Esophagus (tissue), 2 donors: Measurements from ENCODE around the gene MUC15. TPM values are rescaled to one million over a fixed set of nuclear protein-coding genes. Genes with fewer than 3 reads are reported as not detected.
A peak's percentile ranks its signal among the peaks of the same experiment; 100 is the strongest.

Source experiments
- H3K27ac ChIP-seq, 2 donors: one replicate each; pipeline ENCODE4 v1.5.1; 2013; ENCODE audit warnings: low read depth in 2 of 2, mild to moderate bottlenecking in 2 of 2, inconsistent platforms in 1 of 2, low read length in 1 of 2, moderate library complexity in 1 of 2
- H3K27me3 ChIP-seq, 2 donors: one replicate each; pipeline ENCODE4 v1.6.1; 2013; ENCODE audit warnings: low read length in 2 of 2, control low read depth in 1 of 2, mild to moderate bottlenecking in 1 of 2; ENCODE audit not compliant: insufficient read depth in 2 of 2, control insufficient read depth in 1 of 2
- H3K36me3 ChIP-seq, 2 donors: one replicate each; pipeline ENCODE4 v1.6.1; 2013; ENCODE audit warnings: low read length in 1 of 2; ENCODE audit not compliant: control insufficient read depth in 2 of 2, insufficient read depth in 2 of 2
- H3K4me1 ChIP-seq, 2 donors: one replicate each; pipeline ENCODE4 v1.6.1; 2013; ENCODE audit warnings: low read length in 1 of 2; ENCODE audit not compliant: control insufficient read depth in 2 of 2, insufficient read depth in 2 of 2
- H3K4me3 ChIP-seq, 2 donors: one replicate each; pipeline ENCODE4 v1.5.1; 2013; ENCODE audit warnings: low read length in 2 of 2, mild to moderate bottlenecking in 2 of 2, low read depth in 1 of 2, moderate library complexity in 1 of 2
- H3K9me3 ChIP-seq, 2 donors: one replicate each; pipeline ENCODE4 v1.6.1; 2013; ENCODE audit warnings: mild to moderate bottlenecking in 2 of 2, low read depth in 1 of 2, low read length in 1 of 2, moderate library complexity in 1 of 2; ENCODE audit not compliant: control insufficient read depth in 2 of 2, insufficient read depth in 1 of 2
- WGBS, 2 donors: extraction: QIAGEN DNeasy Blood & Tissue Kit; methylation state at CpG; one replicate each; pipeline ENCODE4 v1.1.7; 2013; 5-methylcytosine and 5-hydroxymethylcytosine counted together
- polyA plus RNA-seq, 2 donors: library from polyadenylated mRNA; stranded (reverse); fragments of 200-250 nt; gene quantifications; one replicate each; pipeline ENCODE4 v1.2.3, GENCODE V29; 2013
- donor health status: healthy with polysubstance abuse.
- donor health status: Bipolar disorder and iron deficiency.

Gene MUC15
- polyA plus RNA-seq, 2 donors: 15.0 to 19.1 TPM

DNA sequence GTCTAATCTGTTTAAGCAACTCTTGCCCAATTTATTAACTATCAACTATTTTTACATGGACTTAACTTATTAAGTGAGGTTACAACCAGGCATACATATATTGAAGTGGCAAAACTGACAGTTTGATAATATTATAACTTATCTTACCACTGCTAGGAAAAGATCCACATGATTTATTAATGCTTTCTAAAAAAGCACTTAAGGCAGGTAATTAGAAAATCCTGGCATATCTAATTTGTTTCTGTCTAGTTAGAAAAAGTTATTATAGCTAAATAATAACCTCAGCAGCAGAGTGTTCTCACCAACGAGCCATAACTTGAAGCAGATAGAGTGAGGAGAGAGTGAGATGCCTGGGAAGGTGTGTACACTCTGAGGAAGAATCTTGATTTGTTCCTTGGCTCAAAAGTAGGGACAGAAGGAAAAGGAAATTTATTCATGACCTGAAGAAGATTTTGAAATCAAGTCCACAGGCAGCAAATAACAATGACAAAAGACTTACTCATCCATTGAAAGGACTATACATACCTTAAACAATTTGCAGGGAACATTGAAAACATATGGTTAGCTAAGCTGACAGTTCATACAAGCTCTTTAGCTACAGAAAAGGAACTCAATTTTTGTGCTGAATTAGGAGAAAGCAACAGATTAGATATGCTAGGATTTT, 7.1 kb upstream of the MUC15 start:
- H3K36me3 ChIP-seq: no peaks in the 10 kb centered on the region
- H3K27me3 ChIP-seq: no peaks in the 10 kb centered on the region
- no peak overlapping the region for H3K4me3 ChIP-seq
- 27 to 34% methylated on average over 1 of the region's 1 CpG for WGBS, 2 donors
- no peaks in the 10 kb centered on the region for H3K9me3 ChIP-seq
- H3K4me1 ChIP-seq: no peaks in the 10 kb centered on the region
- H3K27ac ChIP-seq: no peak overlapping the region

DNA sequence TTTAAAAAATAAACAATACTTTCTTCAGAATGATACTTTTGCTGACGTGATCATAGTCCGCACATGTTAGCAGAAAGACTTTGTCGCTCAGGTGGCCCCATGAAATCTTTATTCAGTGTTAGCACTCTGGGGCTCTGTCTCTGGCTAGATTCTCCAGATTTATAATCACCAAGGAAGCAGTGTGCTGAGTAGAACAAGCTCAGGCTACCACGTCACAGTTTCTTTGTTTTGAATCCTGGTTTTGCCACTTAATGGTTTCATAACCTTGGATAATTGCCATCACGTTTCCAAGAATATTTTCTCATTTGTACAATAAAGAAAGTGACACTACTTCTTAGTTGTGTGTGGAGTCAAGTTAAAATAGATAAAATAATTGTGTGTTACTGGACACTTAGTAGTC, 3.9 kb upstream of the MUC15 start:
- Histone ChIP-seq H3K4me3 (no peak overlapping the region), H3K27ac (no peak overlapping the region), H3K36me3 (no peaks in the 10 kb centered on the region), H3K9me3 (no peaks in the 10 kb centered on the region), H3K4me1 (no peaks in the 10 kb centered on the region), H3K27me3 (no peaks in the 10 kb centered on the region)
- WGBS, 2 donors: 54 to 58% methylated on average over 5 of the region's 5 CpGs

DNA sequence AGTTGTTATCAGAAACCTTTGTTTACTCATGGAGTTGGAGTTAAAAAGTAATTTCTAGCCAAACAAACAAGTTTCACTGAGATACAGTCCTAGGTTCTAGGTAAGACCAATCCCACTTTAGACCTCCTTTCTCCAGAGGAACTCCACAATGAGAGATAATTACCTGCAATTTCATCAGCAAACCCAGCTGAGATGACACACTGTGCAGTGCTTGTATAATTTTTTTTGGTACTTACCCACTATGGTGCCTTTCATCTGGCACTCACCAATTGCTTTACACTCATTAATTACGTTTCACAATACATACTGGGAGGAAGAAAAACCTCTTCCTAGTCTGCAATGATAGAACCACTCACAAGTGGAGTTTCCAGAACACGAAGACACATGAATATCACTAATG, 1.8 kb upstream of the MUC15 start:
- H3K27me3 ChIP-seq: no peaks in the 10 kb centered on the region
- no peaks in the 10 kb centered on the region for H3K4me1 ChIP-seq
- H3K27ac ChIP-seq: no peak overlapping the region
- WGBS, 2 donors: 73 to 74% methylated on average over 2 of the region's 2 CpGs
- no peaks in the 10 kb centered on the region for H3K36me3 ChIP-seq
- no peak overlapping the region for H3K4me3 ChIP-seq
- no peaks in the 10 kb centered on the region for H3K9me3 ChIP-seq

DNA sequence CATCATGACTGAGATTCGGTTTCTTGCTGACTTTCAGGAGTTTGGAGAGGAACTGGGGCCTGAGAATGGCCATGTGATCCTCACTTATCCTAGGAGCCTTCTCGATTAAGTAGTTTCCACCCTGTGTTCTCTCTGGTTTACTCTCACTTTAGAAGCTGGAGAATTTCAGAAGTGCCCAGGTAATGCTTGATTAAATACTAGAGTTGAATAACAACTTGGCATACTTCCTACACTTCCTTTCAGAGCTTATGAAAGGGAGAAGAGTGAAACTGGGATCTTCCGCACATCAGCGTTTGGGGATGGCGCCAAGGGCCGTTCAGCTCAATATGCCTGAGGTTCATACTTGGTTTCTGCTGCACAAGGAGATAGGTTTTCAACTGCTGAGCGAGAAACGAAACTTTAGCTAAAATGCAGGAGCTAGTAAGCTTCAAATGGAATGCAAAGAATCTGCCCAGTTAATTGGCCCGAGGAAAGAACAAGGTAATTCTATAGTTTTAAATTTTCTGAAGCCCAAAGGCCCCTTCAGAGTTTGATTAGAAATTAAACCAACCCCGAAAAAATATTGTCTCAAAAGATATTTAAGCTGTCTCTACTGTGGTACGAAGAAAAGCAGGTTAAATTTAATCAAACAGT, 823 bp upstream of the MUC15 start:
- no peaks in the 10 kb centered on the region for H3K4me1 ChIP-seq
- H3K27me3 ChIP-seq: no peaks in the 10 kb centered on the region
- 48 to 57% methylated on average over 11 of the region's 11 CpGs for WGBS, 2 donors
- peak overlapping the region; percentile 80 to 83 for H3K27ac ChIP-seq
- peak overlapping the region in 1 of 2 donors; percentile 59 for H3K4me3 ChIP-seq
- H3K36me3 ChIP-seq: no peaks in the 10 kb centered on the region
- H3K9me3 ChIP-seq: no peaks in the 10 kb centered on the region

DNA sequence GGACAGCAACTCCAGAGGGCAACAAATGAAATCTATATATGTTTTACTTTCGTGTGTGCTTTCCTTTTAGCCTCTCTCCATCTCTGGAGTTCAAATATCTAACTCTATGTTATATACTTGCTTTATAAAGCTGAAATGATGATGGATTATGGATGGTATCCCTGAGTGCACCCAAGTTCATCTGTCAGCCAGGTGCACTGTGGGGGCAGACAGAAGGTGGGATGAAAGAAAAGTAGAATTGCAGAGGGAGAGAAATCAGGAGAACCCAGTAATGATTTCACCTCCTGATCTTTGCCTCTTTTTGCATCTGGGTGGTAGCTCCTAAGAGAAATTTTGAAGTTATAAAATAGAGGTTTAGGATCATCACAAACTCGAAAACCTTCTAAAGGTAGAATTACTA, 2.4 kb downstream of the MUC15 start:
- Histone ChIP-seq H3K4me3 (no peak overlapping the region), H3K36me3 (no peaks in the 10 kb centered on the region), H3K9me3 (no peaks in the 10 kb centered on the region), H3K27ac (no peak overlapping the region), H3K27me3 (no peaks in the 10 kb centered on the region), H3K4me1 (no peaks in the 10 kb centered on the region)
- WGBS, 2 donors: 68 to 77% methylated on average over 2 of the region's 2 CpGs

GRCh38 chr11:26558190-26558589, 13.9 kb downstream of the MUC15 start:
- WGBS, 2 donors: 61 to 69% methylated on average over 4 of the region's 4 CpGs

GRCh38 chr11:26557666-26558065, 14.4 kb downstream of the MUC15 start:
- Histone ChIP-seq H3K27me3 (no peaks in the 10 kb centered on the region), H3K4me3 (no peak overlapping the region), H3K4me1 (no peaks in the 10 kb centered on the region), H3K36me3 (no peaks in the 10 kb centered on the region), H3K9me3 (no peaks in the 10 kb centered on the region), H3K27ac (no peak overlapping the region)
- WGBS, 2 donors: 56% methylated on average over 3 of the region's 3 CpGs

More at GRCh38 chr11:26558190-26558589, 13.9 kb downstream of the MUC15 start:
- Histone ChIP-seq H3K4me3 (no peak overlapping the region), H3K27ac (no peak overlapping the region), H3K36me3 (no peaks in the 10 kb centered on the region), H3K4me1 (no peaks in the 10 kb centered on the region), H3K9me3 (no peaks in the 10 kb centered on the region), H3K27me3 (no peaks in the 10 kb centered on the region)

GRCh38 chr11:26556582-26556981, 15.5 kb downstream of the MUC15 start:
- no peaks in the 10 kb centered on the region for H3K27me3 ChIP-seq
- no peaks in the 10 kb centered on the region for H3K4me1 ChIP-seq
- H3K27ac ChIP-seq: no peak overlapping the region
- 66 to 79% methylated on average over 1 of the region's 1 CpG for WGBS, 2 donors
- H3K9me3 ChIP-seq: no peaks in the 10 kb centered on the region
- no peaks in the 10 kb centered on the region for H3K36me3 ChIP-seq
- no peak overlapping the region for H3K4me3 ChIP-seq

DNA sequence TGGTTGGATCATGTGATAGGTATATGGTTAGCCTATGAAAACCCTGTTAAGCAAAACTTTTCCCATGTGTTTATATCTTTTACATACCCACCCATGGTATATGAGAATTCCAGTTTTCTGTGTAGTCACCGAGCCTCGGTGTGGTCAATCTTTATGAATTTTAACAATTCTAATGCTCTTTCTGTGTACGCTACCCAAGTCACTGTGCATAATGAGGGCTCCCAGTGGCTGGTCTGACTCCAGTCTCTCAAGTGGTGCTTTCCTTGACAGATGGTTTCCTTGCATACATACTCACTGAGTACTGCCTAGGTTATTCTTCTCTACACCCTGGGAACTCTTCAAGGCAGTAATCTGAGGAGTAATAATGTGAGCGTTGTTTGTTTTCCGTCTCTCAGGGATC, 17.6 kb downstream of the MUC15 start:
- no peaks in the 10 kb centered on the region for H3K9me3 ChIP-seq
- no peaks in the 10 kb centered on the region for H3K27me3 ChIP-seq
- 77 to 85% methylated on average over 5 of the region's 5 CpGs for WGBS, 2 donors
- no peak overlapping the region for H3K4me3 ChIP-seq
- no peaks in the 10 kb centered on the region for H3K4me1 ChIP-seq
- H3K27ac ChIP-seq: no peak overlapping the region
- no peaks in the 10 kb centered on the region for H3K36me3 ChIP-seq

DNA sequence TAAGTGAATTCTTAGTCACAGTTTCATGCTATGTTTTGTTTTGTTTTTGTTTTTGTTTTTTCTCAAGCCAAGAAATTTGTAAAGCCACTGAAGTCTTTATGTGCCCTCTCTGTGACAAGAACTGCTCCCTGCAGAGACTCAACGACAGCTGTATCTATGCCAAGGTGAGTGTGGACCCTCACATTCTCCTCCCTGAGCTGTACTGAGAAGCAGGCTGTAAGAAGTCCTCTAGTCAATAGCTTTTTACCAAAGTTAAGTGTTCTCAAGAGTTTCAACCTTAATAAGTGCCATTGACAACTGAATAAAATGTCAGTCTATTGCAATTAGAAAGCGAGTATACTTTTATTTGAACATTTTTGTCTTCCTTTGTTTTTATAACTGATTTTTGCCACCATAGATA, 18.9 kb downstream of the MUC15 start:
- Histone ChIP-seq H3K9me3 (no peaks in the 10 kb centered on the region), H3K27ac (no peak overlapping the region), H3K36me3 (no peaks in the 10 kb centered on the region), H3K27me3 (no peaks in the 10 kb centered on the region), H3K4me3 (no peak overlapping the region), H3K4me1 (no peaks in the 10 kb centered on the region)
- WGBS, 2 donors: 69% methylated on average over 2 of the region's 2 CpGs
